Stimulated activated CD8-positive, alpha-beta memory T cell treated with anti-CD3 and anti-CD28 coated beads, Interleukin-12 subunit alpha, Interleukin-12 subunit beta, amount 100 ng/mL, for 24 hours (primary cell): ENCODE measurements around the gene DHX57.
"Not testable (repeated sequence)": the region's sequence is repeated elsewhere in the genome, so short reads cannot be mapped to it uniquely, and the experiment has no call there.

Source experiments
- DNase-seq: peaks from one replicate; pipeline ENCODE4 v3.0.0-alpha.2; 2020; ENCODE audit errors: extremely low read depth

The DHX57 gene

GRCh38 chr2:38797953-38798352 is 77.8 kb downstream of the DHX57 start:
- no peak for DNase-seq

GRCh38 chr2:38797250-38797676 is 78.5 kb downstream of the DHX57 start:
- no peak for DNase-seq

GRCh38 chr2:38795016-38795415 is 80.7 kb downstream of the DHX57 start:
- DNase-seq: not testable (repeated sequence)

- no peak for DNase-seq
These were observed 81.3 kb downstream of the DHX57 start for GRCh38 chr2:38794235-38794946.

GRCh38 chr2:38793511-38793910 is 82.2 kb downstream of the DHX57 start:
- no peak for DNase-seq

- DNase-seq: no peak
These were observed 83.0 kb downstream of the DHX57 start for GRCh38 chr2:38792751-38793150.

GRCh38 chr2:38792321-38792720 is 83.4 kb downstream of the DHX57 start:
- not testable (repeated sequence) for DNase-seq

- DNase-seq: no peak
These were observed 84.0 kb downstream of the DHX57 start for GRCh38 chr2:38791744-38792143.

- DNase-seq: no peak
These were observed 86.0 kb downstream of the DHX57 start for GRCh38 chr2:38789691-38790090.

GRCh38 chr2:38788306-38788705 is 87.4 kb downstream of the DHX57 start:
- DNase-seq: no peak

- DNase-seq: no peak
These were observed 92.1 kb downstream of the DHX57 start for GRCh38 chr2:38783586-38783985.

GRCh38 chr2:38778687-38779082 is 97.0 kb downstream of the DHX57 start:
- DNase-seq: no peak

GRCh38 chr2:38776531-38776930 is 99.2 kb downstream of the DHX57 start:
- DNase-seq: no peak

- DNase-seq: no peak
These were observed 99.9 kb downstream of the DHX57 start for GRCh38 chr2:38775921-38776225.

- no peak for DNase-seq
These were observed 100.4 kb downstream of the DHX57 start for GRCh38 chr2:38775097-38775920.

- DNase-seq: no peak
These were observed 104.1 kb downstream of the DHX57 start for GRCh38 chr2:38771632-38772031.

GRCh38 chr2:38765551-38765950 is 110.2 kb downstream of the DHX57 start:
- DNase-seq: no peak

- DNase-seq: no peak
These were observed 110.6 kb downstream of the DHX57 start for GRCh38 chr2:38765149-38765548.

- DNase-seq: no peak
These were observed 112.0 kb downstream of the DHX57 start for GRCh38 chr2:38763728-38764127.

GRCh38 chr2:38763228-38763627 is 112.5 kb downstream of the DHX57 start:
- DNase-seq: no peak

GRCh38 chr2:38755891-38756290 is 119.8 kb downstream of the DHX57 start:
- not testable (repeated sequence) for DNase-seq

GRCh38 chr2:38754506-38754905 is 121.2 kb downstream of the DHX57 start:
- DNase-seq: no peak

- DNase-seq: no peak
These were observed 121.7 kb downstream of the DHX57 start for GRCh38 chr2:38754049-38754448.
